Ascending aorta (tissue), 2 donors: ENCODE data around the gene GABPA. TPM values are rescaled to one million over a fixed set of nuclear protein-coding genes. Genes with fewer than 3 reads are reported as not detected.
"Not testable (repeated sequence)": the region's sequence is repeated elsewhere in the genome, so short reads cannot be mapped to it uniquely, and the experiment has no call there.

Experiments used
- DNase-seq, 2 donors: peaks; one replicate each; pipeline ENCODE4 v3.0.0-alpha.2; 2019; ENCODE audit warnings: low spot score in 2 of 2
- H3K27ac ChIP-seq, 2 donors: fragments of 200-600 bp; sonication (generic); one replicate each; pipeline ENCODE4 v1.5.1; 2016 to 2017; ENCODE audit warnings: mild to moderate bottlenecking in 1 of 2
- H3K27me3 ChIP-seq: fragments of 200-600 bp; sonication (generic); one replicate; pipeline ENCODE4 v1.5.1; 2017
- H3K36me3 ChIP-seq, 2 donors: fragments of 200-600 bp; sonication (generic); one replicate each; pipeline ENCODE4 v1.5.1; 2016
- H3K4me1 ChIP-seq, 2 donors: fragments of 200-600 bp; sonication (generic); one replicate each; pipeline ENCODE4 v1.5.1; 2016 to 2017; ENCODE audit warnings: mild to moderate bottlenecking in 1 of 2
- H3K4me3 ChIP-seq, 2 donors: fragments of 200-600 bp; sonication (generic); one replicate each; pipeline ENCODE4 v1.5.1; 2016 to 2017; ENCODE audit warnings: mild to moderate bottlenecking in 1 of 2
- H3K9me3 ChIP-seq, 2 donors: fragments of 200-600 bp; sonication (generic); one replicate each; pipeline ENCODE4 v1.5.1; 2016
- CTCF ChIP-seq, 3 experiments: fragments of 200-600 bp in 2 of 3; fragments of 450-650 bp in 1 of 3; sonication (generic) in 2 of 3; IDR thresholded peaks; one replicate each; pipeline ENCODE4 v1.5.1; 2016 to 2019; ENCODE audit warnings: antibody characterized with exemption in 3 of 3, mild to moderate bottlenecking in 1 of 3, moderate library complexity in 1 of 3
- intact Hi-C: fragments of 100-400 bp; cut with DNase I; formaldehyde crosslinking; loops from one replicate; pipeline ENCODE4 v1.15.1; 2023
- total RNA-seq: library from RNA; depleted of rRNA; stranded (reverse); fragments of >200 nt; gene quantifications from one replicate; pipeline ENCODE4 v1.1.0, GENCODE V29; 2016

GABPA gene
- total RNA-seq, 1 donor from 2014 or later, result 8.9 TPM

- no peak overlapping the region for H3K4me3 ChIP-seq
- TF ChIP-seq CTCF (IDR thresholded peaks at IDR 0.05), result no peak
Measured at GRCh38 chr21:25700741-25701140, 34.0 kb upstream of the GABPA start.

GRCh38 chr21:25701529-25701928, 33.2 kb upstream of the GABPA start:
- Histone ChIP-seq H3K27ac (no peak overlapping the region), H3K27me3 (no peaks in the 10 kb centered on the region), H3K4me3 (no peak overlapping the region), H3K36me3 (no peaks in the 10 kb centered on the region), H3K4me1 (no peaks in the 10 kb centered on the region), H3K9me3 (no peaks in the 10 kb centered on the region)
- DNase-seq, result no peak
- TF ChIP-seq CTCF (IDR thresholded peaks at IDR 0.05), result no peak
- intact Hi-C loops, result no loop called here

More at GRCh38 chr21:25700741-25701140, 34.0 kb upstream of the GABPA start:
- no peak overlapping the region for H3K27ac ChIP-seq
- H3K9me3 ChIP-seq, result no peaks in the 10 kb centered on the region
- H3K27me3 ChIP-seq, result no peaks in the 10 kb centered on the region
- DNase-seq, result no peak
- no peaks in the 10 kb centered on the region for H3K36me3 ChIP-seq
- intact Hi-C loops, result no loop called here
- no peaks in the 10 kb centered on the region for H3K4me1 ChIP-seq

GRCh38 chr21:25708467-25709065, 26.2 kb upstream of the GABPA start:
- peak; percentile 55 to 79 (median 76) for TF ChIP-seq CTCF (IDR thresholded peaks at IDR 0.05)
- Histone ChIP-seq H3K36me3 (no peaks in the 10 kb centered on the region), H3K27ac (no peak overlapping the region), H3K4me1 (no peaks in the 10 kb centered on the region), H3K27me3 (no peaks in the 10 kb centered on the region), H3K4me3 (no peak overlapping the region), H3K9me3 (no peaks in the 10 kb centered on the region)
- intact Hi-C loops, result loop anchor here (1.0 to 5.0 kb wide), 2 partner anchors 100 to 286 kb away; no protein-coding TSS in a partner anchor
- peak in 1 of 2 donors; percentile 66 for DNase-seq

- H3K27ac ChIP-seq, result no peak overlapping the region
- no peak for DNase-seq
- TF ChIP-seq CTCF (IDR thresholded peaks at IDR 0.05), result no peak
- no peak overlapping the region for H3K4me3 ChIP-seq
- no peaks in the 10 kb centered on the region for H3K27me3 ChIP-seq
- intact Hi-C loops, result loop anchor here (5.0 kb wide), 1 partner anchor 287 kb away; no protein-coding TSS in a partner anchor
- H3K36me3 ChIP-seq, result peaks cover 0 to 4% of the 10 kb centered on the region in 2 donors
- H3K4me1 ChIP-seq, result no peaks in the 10 kb centered on the region
- H3K9me3 ChIP-seq, result no peaks in the 10 kb centered on the region
Measured at GRCh38 chr21:25709684-25710265, 25.0 kb upstream of the GABPA start.

GRCh38 chr21:25710550-25710949, 24.2 kb upstream of the GABPA start:
- H3K36me3 ChIP-seq, result peaks cover 0 to 10% of the 10 kb centered on the region in 2 donors
- no peaks in the 10 kb centered on the region for H3K27me3 ChIP-seq
- H3K4me1 ChIP-seq, result no peaks in the 10 kb centered on the region
- H3K9me3 ChIP-seq, result no peaks in the 10 kb centered on the region
- intact Hi-C loops, result no loop called here
- no peak overlapping the region for H3K4me3 ChIP-seq
- no peak for DNase-seq
- TF ChIP-seq CTCF (IDR thresholded peaks at IDR 0.05), result no peak
- no peak overlapping the region for H3K27ac ChIP-seq

- H3K4me3 ChIP-seq, DNase-seq, H3K9me3 ChIP-seq, H3K4me1 ChIP-seq, H3K27me3 ChIP-seq, intact Hi-C loops, H3K27ac ChIP-seq: not testable (repeated sequence)
- peaks cover 7 to 16% of the 10 kb centered on the region in 2 donors for H3K36me3 ChIP-seq
Measured at GRCh38 chr21:25714066-25714465, 20.7 kb upstream of the GABPA start.
